Activated T-cell treated with anti-CD3 and anti-CD28 coated beads for 4 hours (primary cell): ENCODE results near the gene BRAF.
"Not testable (repeated sequence)": the region's sequence is repeated elsewhere in the genome, so short reads cannot be mapped to it uniquely, and the experiment has no call there.

ENCODE experiments used
- DNase-seq: peaks from one replicate; pipeline ENCODE4 v3.0.0-alpha.2; 2020

The BRAF gene

DNA sequence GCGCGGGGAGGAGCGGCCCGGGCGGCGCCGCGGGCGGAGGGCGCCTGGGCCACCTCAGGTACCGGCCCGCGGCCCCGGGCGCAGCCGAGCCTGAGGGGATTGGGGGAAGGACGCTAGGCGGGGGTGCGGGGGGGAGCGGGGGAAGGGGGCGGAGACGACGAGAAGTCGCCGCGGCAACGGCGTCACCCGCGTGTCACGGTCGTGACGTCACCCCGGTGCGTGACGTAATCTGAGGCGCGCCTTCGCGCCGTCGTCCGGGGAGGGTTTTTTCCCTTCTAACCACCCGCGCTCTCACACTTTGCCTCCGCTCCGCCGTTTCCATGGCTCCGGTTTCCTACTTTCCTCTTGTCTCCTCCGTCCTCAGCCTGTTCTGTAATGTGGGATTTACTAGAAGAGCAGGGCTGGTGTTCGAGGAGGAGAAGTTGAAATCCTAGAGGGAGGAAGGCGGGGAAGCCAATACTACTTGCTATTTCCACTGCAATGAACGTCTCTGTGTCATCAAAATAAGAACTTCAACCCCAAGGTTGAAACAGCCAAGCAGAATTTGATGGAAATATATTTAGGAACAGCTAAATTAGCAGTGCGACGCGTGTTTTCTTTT is at the start of gene BRAF:
TSS of gene BRAF (minus strand) at position 109 of the 601 bp plus-strand sequence. CDS start 226 bp downstream, outside the sequence.
- peak; percentile 95 for DNase-seq

DNA sequence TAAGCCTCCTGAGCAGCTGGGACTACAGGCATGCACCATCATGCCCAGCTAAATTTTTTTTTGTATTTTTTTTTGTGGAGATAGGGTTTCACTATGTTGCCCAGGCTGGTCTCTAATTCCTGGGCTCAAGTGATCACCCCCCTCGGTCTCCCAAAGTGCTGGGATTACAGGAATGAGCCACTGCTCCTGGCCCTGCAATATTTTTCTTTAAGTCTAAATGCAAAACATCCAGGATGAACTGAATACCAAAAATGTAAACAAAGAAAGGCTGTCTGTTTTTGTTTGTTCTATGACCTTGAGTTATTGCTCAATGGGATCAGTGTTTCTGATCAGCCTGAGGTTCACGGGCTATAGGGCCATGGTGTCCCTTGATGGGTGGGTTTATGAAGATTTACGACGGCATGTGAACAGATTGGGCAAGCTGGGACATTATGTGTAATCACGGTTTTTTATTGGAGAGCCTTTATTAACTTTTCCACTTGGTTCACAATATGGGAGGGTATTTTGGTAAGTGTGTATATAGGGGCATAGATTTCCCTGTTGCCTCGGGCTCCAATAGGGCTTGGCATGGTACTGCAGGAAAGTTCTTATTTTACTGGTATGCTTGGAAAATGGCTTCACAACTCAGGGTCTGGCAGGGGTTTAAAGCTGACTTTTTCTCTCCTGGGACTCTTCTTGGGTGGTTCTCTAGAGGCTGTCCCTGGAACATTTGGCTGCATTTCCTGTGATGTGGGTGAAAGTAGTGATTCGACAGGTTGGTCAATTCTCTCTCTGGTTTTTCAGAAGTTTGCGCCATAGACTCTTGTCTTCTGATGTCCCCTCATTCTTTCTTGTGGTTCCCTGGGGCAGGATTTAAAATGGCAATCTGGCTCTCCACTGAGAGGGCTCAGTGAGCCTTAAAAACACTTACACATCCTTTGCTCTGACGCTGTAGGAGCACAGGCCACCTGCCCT is 48.4 kb upstream of the BRAF start:
- no peak for DNase-seq

DNA sequence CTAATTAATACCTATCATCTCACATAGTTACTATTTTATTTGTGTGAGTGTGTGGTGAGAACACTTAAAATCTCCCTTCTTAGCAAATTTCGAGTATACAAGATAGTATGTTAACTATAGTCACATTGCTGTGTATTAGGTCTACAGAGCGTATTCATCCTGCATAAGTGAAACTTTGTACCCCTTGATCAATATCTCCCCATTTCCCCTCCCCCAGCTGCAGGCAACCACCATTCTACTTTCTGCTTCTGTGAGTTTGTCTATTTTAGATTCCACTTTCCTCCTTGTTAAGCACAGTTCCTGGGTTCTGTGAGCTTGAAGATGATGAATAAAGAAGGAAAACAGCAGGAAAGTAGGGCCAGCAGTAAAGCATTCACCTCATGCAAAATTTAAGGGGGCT is 47.6 kb upstream of the BRAF start:
- no peak for DNase-seq

DNA sequence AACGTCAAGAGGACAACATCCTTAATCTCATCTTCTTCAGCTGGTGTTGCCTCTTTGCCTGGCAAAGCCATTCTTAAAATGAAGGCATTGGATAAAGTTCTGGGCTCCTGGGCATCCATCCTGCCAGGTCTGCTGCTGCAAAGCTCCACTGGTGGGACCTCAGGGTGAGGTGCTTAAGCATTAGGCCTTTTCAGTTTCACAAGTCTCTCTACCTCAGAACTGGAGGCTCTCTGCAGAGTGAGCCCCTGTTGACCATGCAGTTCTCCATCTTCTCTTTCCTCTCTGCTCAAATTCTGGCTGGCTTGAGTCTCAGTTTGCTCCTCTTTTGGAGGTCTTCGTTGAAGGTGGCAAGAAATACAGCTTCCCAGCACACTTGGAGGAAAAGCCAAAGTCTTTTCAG is 42.7 kb upstream of the BRAF start:
- no peak for DNase-seq

DNA sequence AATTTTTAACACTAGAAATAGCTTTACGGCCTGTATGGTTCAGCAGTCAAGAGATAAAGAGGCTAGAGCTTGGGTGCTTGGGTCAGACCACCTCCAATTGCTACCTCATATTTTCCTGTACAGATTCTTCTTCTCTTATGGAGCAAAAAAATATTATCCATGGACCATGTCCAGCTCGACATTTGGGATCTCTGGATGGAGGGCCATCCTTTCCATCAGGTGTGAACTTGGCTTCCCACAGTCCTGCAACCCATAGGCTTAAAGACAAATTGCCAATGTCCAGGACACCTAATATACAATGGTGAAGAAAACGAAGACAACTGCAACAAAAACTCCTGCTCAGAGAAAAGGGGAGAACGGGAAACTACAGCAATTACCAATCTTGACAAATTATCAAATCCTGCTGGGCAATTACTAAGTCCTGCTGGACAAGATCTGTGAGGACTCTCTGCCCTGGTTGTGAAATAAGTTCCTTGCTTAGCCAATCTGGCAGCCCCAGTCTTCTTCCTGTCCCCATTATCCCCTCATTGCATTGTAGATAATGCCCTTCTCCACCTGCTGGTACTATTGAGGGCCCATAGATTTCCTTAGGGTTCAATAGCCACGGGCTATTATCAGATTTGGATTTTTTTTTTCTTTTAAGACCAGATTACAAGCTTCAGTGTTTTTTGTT is 42.0 kb upstream of the BRAF start:
- no peak for DNase-seq

DNA sequence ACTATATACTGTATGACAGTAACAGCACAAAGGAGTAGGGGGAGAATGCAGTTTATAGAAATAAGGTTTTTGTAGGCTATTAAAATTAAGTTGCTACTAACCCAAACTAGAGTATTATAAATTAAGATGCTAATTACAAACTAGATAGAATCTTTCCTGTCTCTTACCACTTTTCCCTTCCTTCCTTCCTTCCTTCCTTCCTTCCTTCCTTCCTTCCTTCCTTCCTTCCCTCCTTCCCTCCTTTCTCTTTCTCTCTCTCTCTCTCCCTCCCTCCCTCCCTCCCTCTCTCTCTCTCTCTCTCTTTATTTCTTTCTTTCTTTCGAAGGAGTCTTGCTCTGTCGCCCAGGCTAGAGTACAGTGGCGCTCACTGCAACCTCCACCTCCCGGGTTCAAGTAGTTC is 36.4 kb upstream of the BRAF start:
- DNase-seq = no peak

DNA sequence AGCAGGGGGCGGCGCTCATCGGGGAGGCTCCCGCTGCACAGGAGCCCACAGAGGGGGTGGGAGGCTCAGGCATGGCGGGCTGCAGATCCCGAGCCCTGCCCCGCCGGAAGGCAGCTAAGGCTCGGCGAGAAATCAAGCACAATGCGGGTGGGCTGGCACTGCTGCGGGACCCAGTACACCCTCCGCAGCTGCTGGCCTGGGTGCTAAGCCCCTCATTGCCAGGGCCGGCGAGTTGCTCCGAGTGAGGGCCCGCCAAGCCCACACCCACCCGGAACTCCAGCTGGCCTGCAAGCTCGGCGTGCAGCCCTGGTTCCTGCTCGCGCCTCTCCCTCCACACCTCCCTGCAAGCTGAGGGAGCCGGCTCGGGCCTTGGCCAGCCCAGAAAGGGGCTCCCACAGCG is 32.3 kb upstream of the BRAF start:
- DNase-seq = not testable (repeated sequence)

DNA sequence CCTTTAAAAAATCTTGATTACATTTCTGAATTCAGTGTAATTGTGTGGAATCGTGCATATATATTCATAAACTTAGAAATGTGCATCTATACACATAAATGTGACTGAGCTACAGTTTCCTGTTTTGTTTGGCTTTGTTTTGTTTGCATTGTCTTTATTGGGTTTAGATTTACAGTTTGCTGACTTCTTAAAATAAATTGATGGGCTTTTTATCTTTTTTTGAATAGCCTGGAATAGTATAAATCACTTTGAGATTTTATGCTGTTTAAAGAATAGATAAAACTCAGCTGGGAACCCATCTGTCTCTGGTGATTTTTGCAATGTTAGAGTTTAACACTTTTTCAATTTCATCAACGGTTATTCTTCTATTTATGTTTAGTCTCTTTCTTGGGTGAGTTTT is 21.2 kb upstream of the BRAF start:
- DNase-seq = no peak

DNA sequence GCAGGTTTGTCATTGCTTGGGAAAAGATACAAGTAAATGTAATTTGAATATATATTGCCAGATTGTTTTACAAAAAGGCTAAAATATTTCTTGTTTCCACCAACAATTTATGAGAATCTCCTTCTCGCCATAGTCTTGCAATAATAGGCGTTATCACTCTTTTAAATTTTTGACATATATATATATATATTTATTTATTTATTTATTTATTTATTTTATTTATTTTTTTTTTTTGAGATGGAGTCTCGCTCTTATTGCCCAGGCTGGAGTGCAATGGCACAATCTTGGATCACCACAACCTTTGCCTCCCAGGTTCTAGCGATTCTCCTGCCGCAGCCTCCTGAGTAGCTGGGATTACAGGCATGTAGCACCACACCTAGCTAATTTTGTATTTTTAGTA is 17.5 kb upstream of the BRAF start:
- DNase-seq = not testable (repeated sequence)

DNA sequence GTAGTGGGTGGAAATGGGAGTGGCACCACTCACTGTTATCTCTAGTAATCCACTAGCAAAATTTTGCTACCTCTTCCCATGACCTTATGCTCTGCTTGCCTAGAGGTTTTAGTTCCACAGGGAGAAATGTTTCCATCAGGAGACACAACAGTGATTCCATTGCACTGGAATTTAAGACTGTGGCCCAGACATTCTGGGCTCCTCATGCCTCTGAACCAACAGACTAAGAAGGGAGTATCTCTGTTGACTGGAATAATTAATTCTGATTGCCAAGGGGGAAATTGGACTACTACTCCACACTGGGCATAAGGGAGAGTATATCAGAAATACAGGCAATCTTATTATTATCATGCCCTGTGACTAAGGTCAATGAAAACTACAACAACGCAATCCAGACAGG is 16.2 kb upstream of the BRAF start:
- DNase-seq = no peak

DNA sequence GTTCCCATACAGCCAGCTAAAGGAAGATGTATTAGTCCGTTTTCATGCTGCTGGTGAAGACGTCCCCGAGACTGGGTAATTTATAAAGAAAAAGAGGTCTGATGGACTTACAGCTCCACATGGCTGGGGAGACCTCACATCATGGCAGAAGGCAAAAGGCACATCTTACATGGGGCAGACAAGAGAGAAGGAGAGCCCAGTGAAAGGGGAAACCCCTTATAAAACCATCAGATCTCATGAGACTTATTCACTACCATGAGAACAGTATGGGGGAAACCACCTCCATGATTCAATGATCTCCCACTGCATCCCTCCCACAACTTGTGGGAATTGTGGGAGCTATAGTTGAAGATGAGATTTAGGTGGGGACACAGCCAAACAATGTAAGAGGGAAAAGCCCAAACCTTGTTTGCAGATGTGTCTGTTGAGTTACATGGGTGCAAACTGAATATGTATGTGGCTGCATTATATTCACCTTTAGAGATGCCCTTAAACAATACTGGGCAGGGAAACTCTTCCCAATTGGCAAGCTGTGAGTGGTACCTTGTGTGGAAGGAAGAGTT is 13.1 kb upstream of the BRAF start:
- no peak for DNase-seq

DNA sequence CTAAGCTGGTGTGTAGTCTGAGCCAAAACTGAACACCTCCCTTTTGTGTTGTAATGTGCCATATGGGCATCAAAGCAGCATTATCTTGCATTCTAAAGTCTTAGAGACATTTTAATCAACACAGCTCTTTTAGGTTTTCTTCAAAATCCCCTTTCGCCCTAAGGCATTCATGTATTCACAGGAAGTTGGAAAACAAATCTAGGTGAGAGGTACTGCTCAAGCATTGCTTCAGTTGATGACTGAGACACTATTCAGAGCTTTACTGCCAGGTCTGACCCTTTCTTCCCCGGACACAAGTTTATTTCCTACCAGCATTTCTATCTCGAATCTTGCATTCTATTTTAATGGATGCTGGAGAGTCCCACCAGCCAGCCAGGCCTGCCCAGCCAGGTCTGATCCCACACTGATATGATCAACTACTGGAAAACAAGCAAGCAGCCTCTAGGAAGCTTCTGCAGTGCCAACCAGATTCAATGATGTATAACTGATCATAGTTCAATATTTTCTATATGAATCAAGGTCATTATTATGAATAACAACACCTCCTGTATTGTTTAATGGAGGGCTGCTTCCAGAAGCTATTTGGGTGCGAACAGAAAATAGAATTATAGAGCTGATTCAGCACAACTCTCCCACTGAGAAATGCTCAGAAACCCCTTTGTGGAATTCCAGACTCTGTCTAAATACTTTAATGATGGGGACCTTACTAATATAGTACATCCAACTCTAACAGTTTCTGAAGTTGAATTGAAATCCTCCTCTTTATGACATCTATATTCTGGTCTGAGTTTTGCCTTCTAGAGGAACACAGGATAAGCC is 4.0 kb upstream of the BRAF start:
- no peak for DNase-seq

DNA sequence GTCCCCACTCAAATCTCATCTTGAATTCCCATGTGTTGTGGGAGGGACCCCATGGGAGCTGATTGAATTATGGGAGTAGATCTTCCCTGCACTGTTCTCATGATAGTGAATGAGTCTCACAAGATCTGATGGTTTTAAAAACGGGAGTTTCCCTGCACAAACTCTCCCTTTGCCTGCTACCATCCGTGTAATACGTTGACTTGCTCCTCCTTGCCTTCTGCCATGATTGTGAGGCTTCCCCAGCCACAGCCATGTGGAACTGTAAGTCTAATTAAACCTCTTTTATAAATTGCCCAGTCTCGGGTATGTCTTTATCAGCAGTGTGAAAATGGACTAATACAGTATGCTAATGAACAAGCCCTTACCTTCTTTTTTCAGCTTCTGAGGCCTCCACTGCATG is 3.2 kb upstream of the BRAF start:
- DNase-seq = not testable (repeated sequence)

DNA sequence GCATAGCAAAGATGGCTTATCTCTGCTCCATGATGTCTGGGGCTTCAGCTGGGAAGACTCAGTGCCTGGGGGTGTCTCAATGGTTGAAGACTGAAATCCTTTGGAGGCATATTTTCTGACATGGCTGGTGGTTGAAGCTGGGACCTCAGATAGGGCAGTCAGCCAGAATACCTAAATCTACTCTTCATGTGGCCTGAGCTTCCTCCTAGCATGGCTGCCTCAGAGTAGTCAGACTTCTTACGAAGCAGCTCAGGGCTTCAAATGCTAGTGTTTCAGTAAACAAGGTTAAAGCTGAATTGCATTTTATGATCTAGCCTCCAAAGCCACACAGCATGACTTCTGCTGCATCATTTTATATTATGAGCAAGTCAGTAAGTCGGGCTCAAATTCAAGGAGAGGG is 2.6 kb upstream of the BRAF start:
- no peak for DNase-seq

DNA sequence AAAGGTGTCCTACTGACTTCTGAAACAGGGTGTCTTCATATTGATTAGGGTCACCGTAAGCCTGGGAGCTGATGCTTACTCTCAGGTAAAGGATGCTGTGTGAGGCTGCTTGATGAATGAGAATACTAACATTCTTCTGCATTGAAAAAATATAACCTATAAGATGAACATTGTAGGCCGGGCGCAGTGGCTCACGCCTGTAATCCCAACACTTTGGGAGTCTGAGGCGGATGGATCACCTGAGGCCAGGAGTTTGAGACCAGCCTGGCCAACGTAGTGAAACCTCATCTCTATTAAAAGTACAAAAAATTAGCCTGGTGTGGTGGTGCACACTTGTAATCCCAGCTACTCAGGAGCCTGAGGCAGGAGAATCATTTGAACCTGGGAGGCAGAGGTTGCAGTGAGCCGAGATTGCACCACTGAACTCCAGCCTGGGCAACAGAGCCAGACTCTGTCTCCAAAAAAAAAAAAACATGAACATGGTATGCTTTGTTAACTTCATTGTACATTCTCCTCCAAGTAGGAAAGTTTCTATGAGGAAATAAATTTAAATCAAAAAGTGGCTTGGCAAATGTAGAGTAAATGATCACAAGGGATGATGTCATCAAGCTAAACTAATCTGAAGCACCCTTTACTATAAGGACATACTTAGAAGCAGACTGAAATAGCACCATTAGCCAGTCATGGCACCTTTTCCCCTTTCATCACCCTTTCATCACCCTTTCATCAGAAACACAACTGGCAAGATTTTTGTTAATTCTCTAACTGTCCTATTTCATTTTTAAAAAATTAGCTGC is 1.5 kb upstream of the BRAF start:
- DNase-seq = no peak

DNA sequence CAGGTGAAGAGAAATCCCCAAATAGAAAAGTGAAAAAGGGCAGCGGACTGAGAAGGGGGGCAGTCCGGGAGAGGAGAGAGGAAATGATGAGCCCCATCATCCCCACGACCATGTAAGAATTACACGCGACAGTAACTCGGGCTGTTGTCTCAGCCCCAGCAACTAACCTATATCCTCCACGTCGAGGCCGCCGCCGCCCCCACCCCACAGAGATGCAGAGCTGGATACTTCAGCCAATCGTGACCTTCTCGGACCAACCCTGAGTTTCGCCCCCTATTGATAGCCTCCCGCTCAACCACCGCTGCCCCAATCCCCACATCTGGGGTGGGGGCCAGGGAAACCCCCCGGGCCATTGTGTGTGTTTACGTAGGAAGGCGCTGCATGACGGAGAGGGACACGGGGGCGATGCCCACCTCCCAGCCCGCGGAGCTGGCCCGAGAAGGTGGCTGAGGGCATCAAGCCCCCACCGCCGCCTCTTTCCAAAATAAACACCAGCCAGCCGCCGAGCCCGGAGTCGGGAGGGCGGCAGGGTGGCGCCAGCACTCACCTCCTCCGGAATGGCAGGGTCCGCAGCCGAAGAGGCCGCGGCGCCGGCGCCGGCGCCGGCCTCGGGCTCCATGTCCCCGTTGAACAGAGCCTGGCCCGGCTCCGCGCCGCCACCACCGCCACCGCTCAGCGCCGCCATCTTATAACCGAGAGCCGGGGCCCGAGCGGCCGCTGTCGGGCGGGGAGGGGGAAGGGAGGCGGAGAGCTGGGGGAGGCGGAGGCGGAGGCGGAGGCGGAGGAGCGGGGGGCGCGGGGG is 509 bp downstream of the BRAF start:
- peak; percentile 49 for DNase-seq

DNA sequence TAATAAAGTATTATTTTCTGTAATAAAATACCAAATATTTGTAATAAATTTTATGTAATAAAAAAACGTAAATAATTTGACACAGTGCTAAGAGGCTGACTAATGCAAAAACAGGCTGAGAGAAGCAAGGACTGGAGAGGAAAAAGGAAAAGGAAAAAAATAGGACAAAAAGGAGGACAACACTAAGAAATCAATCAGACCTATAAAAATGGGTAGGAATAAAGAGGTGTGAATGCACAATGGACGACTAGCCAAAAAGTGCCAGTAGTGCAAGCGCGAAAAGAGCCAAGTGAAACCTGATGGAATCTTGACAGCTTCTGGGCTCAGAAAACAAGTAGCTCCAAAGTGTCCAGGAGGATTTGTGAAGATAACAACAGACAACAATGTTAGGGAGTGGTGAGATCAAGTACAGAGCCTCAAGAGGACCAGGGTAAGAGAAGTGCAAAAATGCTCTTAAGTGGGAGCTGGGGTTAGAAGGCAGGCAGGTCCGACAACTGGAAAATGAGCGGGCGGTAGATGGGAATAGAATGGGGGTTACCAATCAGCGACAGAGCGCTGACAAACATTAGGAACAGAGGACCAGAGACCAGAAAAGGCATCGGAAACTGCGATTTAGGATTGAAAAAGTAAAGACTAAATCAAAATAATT is 1.2 kb downstream of the BRAF start:
- no peak for DNase-seq

DNA sequence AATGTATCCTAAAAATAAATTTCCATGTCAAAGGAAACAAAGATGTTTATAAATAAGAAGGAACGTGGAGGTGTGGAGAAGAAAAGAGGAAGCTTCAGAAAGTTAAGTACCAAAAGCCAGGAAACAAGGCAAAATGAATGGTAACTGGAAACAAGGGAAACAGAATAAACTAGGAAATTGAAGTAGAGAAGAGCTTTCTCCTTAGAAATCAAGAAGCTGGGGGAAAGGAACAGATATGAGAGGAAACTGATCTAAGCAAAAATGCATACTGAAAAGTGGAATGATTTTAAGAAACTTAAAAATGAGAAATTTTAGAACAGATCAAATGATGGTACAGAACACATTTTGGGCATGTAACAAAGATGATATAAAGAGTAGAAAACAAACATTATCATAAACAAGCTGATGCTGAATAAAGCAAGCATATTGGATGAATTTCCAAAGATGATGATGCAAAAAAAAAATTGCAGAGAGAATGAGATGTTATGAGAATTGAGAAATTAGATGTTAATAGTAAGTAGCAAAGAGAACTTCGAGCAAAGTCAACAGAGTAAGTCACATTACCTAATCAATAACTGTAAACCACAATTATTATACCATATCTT is 1.9 kb downstream of the BRAF start:
- no peak for DNase-seq

DNA sequence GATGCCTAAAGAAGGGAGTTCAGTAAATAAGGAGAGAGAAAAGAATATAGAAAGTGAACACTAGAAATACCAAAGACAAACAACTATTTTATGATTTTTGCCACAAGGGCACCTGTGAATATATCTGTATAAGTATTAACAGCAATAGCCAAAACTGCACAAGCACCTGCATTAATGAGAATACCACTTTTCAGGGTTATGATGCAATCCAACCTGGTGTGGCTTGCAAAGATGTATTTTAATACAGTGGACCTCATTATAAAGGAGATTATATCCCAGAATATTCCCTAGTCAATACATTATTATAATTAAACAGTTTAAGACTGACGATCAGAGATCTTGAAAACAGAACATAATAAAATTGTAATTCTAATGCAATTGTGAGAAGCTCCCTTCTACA is 4.0 kb downstream of the BRAF start:
- DNase-seq = no peak

DNA sequence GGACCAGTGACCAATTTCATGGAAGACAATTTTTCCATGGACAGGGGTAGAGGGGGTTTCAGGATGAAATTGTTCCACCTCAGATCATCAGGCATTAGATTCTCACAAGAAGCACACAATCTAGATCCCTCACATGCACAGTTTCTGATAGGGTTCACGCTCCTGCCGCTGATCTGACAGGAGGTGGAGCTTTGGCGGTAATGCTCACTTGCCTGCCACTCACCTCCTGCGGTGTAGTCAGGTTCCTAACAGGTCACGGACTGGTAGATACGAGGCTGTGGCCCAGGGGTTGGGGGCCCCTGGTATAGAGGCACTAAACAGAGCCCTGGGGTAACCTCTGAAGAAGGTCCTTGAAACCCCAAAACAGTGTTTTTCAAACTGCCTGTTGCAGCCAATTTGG is 6.5 kb downstream of the BRAF start:
- no peak for DNase-seq
